ENCODE data around the gene FLRT2.

DNA sequence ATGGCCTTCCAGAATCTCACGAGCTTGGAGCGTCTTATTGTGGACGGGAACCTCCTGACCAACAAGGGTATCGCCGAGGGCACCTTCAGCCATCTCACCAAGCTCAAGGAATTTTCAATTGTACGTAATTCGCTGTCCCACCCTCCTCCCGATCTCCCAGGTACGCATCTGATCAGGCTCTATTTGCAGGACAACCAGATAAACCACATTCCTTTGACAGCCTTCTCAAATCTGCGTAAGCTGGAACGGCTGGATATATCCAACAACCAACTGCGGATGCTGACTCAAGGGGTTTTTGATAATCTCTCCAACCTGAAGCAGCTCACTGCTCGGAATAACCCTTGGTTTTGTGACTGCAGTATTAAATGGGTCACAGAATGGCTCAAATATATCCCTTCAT lies 92.2 kb downstream of the FLRT2 start:
- TF ChIP-seq CEBPB (IDR thresholded peaks at IDR 0.05) = no peak
- TF ChIP-seq, protein P1, sequence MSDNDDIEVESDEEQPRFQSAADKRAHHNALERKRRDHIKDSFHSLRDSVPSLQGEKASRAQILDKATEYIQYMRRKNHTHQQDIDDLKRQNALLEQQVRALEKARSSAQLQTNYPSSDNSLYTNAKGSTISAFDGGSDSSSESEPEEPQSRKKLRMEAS (IDR thresholded peaks at IDR 0.05) = no peak
- TF ChIP-seq EGR1 (IDR thresholded peaks at IDR 0.05) = no peak
- TF ChIP-seq TEAD4 (IDR thresholded peaks at IDR 0.05) = no peak
- TF ChIP-seq USF1 (IDR thresholded peaks at IDR 0.05) = no peak
- no peak for TF ChIP-seq TCF12 (IDR thresholded peaks at IDR 0.05; ENCODE audit: low read depth)
- no peak for TF ChIP-seq FOXM1 (IDR thresholded peaks at IDR 0.05; ENCODE audit: borderline replicate concordance, low read depth)

Data from Ishikawa (cell line).